Activated naive CD8-positive, alpha-beta T cell (primary cell): Measurements from ENCODE around the gene TBC1D30.

Experiments used
- H3K27ac Mint-ChIP-seq: one replicate; pipeline ENCODE4 v1.8.0; 2021; ENCODE audit warnings: mixed read lengths
- H3K27me3 Mint-ChIP-seq: one replicate; pipeline ENCODE4 v1.8.0; 2021; ENCODE audit warnings: mixed read lengths
- H3K36me3 Mint-ChIP-seq: one replicate; pipeline ENCODE4 v1.8.0; 2021; ENCODE audit warnings: mixed read lengths
- H3K4me1 Mint-ChIP-seq: one replicate; pipeline ENCODE4 v1.8.0; 2021; ENCODE audit warnings: low read depth, mixed read lengths
- H3K4me3 Mint-ChIP-seq: one replicate; pipeline ENCODE4 v1.8.0; 2021; ENCODE audit warnings: mild to moderate bottlenecking, mixed read lengths
- H3K9me3 Mint-ChIP-seq: one replicate; pipeline ENCODE4 v1.8.0; 2021; ENCODE audit warnings: low read depth, mixed read lengths

TBC1D30 gene

DNA sequence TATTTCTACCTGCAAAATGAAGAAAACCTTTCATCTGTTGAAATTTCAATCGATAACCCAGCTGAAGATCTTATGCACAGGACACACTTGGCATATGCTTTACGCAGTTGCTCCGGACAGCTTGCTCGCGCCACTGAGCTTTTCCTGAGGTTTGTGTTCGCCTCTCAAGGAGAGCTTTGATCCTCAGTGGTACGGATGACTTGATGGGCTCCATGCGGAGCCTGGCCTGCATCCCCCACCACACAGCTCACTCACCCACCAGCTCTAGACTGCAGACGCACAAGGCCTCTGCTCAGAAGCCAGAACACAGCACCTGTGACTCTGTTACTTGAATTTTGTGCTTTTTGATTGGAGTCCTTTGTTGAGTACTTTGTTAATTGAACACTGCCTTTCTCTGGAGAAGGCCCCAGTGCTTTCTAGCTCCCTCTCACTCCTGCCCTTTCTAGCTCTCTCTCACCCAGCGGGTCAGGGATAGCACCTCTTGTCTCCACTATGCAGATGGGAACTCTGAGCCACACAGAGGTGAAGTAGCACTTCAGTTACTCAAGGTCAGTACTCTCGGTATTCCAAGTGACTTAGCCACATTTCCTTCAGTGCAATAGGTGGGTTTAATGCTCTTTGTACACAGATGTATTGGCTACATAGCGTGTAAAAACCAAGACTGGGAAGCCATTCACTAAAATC, 52.1 kb downstream of the TBC1D30 start:
- no peaks in the 10 kb centered on the region for H3K36me3 Mint-ChIP-seq
- no peaks in the 10 kb centered on the region for H3K9me3 Mint-ChIP-seq
- no peak overlapping the region for H3K4me3 Mint-ChIP-seq
- H3K27ac Mint-ChIP-seq: peak overlapping the region; percentile 42
- H3K4me1 Mint-ChIP-seq: peaks cover 16% of the 10 kb centered on the region
- no peaks in the 10 kb centered on the region for H3K27me3 Mint-ChIP-seq

DNA sequence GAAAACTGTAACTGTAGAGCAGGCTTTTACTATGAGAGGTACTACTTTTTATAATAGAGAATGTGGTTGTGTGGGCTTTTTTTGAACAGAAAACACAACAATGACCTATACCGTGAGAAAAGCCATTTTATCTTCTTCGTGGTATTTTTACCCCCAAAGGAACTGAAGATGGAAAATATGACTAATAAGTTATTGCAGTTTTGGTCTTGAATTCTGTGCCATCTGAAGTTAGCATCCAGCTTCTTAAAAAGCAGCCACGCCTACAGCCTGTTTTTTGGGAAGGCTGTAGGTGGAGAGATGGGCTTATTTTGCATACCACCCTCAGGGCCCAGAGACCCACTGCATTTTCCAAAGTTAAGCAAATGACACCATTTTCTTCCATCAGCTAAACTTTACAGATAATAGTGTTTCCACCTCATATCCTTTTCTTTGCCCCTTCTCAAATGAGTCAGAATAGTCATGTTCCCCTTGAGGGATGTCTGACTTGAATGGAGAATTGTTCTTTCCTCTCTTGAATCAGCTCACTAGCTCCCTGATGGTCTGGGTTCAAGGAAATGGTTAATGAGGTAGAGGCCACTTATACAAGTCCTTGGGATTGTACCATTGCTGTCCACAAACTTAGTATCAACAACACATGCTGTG, 53.0 kb downstream of the TBC1D30 start:
- peaks cover 16% of the 10 kb centered on the region for H3K4me1 Mint-ChIP-seq
- H3K27me3 Mint-ChIP-seq: no peaks in the 10 kb centered on the region
- H3K36me3 Mint-ChIP-seq: no peaks in the 10 kb centered on the region
- H3K27ac Mint-ChIP-seq: peak overlapping the region; percentile 68
- no peaks in the 10 kb centered on the region for H3K9me3 Mint-ChIP-seq
- H3K4me3 Mint-ChIP-seq: peak overlapping the region; percentile 8

DNA sequence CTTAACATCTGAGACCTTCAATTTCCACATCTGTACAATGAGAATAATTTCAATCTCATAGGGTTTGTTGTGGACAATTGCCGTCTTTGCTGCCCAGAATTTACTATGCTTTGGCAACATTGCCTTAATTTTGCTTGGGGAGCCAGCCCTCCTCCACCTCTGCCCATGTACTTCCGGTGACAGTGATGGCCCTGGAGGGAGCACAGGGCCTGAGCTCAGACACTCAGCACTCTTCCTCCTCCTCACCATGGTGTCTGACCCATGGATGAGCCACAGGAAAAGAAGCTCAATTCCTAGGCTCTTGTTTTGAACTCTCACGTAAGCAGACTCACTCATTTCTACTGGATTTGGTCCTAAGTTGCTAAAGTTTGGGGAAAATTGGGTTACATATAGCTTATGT, 58.2 kb downstream of the TBC1D30 start:
- Mint-ChIP-seq H3K27me3 (no peaks in the 10 kb centered on the region), H3K9me3 (no peaks in the 10 kb centered on the region), H3K4me1 (peaks cover 6% of the 10 kb centered on the region), H3K27ac (no peak overlapping the region), H3K4me3 (no peak overlapping the region), H3K36me3 (no peaks in the 10 kb centered on the region)

DNA sequence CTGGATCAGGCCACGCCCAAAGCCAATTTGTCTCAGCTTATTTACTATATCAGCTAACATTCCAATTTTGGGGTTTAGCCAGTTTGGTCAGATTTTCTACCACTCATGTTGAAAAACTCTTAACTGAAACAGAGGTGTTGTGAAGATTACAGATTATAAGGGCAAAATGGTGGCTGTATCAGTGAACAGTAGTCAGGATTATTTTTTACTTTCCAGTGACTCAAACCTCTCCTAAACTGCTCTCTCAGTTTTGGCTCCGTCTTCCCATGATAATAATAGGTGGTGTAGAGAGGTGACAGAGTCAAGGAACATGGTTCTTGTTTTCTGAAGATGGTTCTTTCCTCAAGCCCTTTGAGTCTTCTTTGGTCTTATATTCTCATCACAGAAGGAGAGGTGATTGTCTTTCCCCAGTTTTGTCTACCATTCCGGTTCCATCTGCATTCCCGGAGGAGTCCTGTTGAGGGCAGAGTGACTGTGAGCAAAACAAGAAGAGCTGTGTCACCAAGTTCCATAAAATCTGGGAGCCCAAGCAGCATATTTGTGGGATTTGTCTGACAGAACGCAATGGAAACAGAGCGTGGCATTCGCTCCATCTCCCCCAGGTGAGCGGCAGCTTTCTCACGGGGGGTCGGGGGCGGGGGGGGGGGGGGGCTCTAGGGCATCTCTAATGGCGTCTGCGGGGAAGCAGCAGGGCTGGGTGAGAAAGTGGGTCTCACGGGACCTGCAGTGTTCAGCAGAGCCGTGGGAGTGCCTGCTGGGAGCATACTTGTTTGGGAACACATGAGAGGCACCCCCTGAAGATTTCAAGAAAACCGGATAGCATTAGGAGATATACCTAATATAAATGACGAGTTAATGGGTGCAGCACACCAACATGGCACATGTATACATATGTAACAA, 59.1 kb downstream of the TBC1D30 start:
- H3K27ac Mint-ChIP-seq: no peak overlapping the region
- no peaks in the 10 kb centered on the region for H3K4me1 Mint-ChIP-seq
- H3K4me3 Mint-ChIP-seq: no peak overlapping the region

DNA sequence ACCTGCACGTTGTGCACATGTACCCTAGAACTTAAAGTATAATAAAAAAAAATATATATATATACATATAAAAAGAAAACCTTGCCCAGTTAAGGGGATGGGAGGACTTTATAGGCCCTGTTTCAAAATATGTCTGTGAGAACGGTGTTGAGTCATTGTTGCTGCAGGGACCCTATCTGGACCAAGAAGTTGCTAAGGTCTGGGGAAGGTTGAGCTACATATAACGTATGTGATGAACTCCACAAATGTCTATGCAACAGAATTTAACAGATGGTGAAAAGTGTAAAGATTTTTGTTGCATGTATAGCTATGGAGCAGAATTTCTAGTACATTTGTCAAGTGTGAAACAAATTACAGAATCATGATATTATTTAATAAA, 59.7 kb downstream of the TBC1D30 start:
- Mint-ChIP-seq H3K36me3 (no peaks in the 10 kb centered on the region), H3K27ac (no peak overlapping the region), H3K4me1 (no peaks in the 10 kb centered on the region), H3K4me3 (no peak overlapping the region), H3K9me3 (no peaks in the 10 kb centered on the region), H3K27me3 (no peaks in the 10 kb centered on the region)

More for the DNA sequence above, 59.1 kb downstream of the TBC1D30 start:
- Mint-ChIP-seq H3K27me3 (no peaks in the 10 kb centered on the region), H3K9me3 (no peaks in the 10 kb centered on the region), H3K36me3 (no peaks in the 10 kb centered on the region)

DNA sequence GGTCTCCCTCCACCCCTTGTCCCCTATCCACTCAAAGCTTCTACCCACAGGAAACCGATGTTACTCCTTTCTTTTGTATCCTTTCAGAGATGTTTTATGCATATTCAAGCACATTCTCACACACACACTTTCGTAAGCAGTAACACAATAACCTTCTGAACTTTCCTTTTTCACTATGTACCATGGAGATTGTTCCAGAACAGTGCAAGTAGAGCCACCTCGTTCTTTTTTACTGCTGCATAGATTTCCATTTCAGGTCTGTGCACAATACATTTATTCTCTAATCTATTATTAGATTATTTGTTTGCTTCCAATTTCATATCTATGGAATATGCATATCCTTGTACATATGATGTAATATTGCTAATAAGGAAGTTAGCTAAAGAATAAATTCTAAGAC, 60.3 kb downstream of the TBC1D30 start:
- Mint-ChIP-seq H3K4me3 (no peak overlapping the region), H3K36me3 (no peaks in the 10 kb centered on the region), H3K27ac (no peak overlapping the region), H3K4me1 (no peaks in the 10 kb centered on the region), H3K9me3 (no peaks in the 10 kb centered on the region), H3K27me3 (no peaks in the 10 kb centered on the region)

DNA sequence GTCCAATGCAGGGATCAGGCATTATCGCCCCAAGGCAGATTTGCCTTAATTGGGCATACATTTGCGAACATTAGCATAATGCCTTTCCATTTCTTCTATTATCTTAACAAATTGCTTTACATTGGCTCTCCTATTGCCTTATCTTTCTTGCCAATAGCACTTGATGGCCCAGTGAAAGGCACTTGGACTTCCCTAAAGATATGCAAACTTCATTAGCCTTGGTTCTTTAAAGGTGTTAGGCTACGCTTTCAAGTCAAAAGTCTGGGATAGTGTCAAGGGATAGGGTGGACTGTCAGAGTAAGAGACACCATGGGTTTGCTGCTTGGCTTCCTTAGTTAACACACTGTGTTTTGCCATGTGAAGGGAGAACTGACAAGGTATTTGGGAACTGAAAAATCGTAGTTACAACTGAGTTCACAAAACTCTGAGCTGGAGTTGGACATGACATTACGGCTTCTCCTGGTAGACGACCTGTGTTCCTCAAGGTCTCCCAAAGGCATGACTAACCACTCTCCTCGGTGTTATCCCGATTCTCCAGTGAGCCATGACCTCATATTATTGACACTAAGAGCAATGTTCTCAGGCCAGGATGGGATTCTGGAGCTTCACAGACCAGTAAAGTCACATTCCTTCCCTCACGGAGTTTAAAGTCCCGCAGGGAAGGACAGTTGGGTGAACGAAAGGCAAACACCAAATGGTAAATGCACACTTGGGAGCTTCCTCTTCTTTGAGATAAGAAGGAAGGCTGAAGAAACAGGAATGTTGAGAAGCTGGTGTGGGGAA, 65.2 kb downstream of the TBC1D30 start:
- Mint-ChIP-seq H3K27ac (no peak overlapping the region), H3K9me3 (no peaks in the 10 kb centered on the region), H3K36me3 (no peaks in the 10 kb centered on the region), H3K27me3 (peaks cover 8% of the 10 kb centered on the region), H3K4me1 (no peaks in the 10 kb centered on the region), H3K4me3 (no peak overlapping the region)

DNA sequence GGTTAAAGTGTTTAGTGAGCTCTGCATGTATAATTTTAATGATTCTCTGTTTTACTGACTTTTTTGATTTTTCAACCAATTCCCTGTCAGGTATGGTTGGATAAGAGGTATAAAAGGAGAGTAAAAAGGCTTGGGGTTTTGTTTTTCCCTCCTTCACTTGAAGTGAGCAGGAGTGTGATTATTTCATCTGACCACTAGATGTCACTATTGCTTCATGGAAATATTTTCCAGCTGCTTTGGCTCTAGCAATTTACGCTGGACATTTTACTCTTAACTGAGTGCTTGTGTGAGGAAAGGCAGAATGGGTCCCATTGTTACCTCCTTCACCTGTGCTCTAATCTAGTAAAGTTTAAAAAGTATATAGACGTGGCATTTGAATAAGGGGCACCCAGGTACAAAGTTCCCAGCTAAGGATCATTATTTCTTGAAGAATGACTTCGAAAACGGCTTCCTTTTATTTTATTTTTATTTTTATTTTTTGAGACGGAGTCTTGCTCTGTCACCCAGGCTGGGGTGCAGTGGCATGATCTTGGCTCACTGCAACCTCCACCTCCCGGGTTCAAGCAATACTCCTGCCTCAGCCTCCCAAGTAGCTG, 66.5 kb downstream of the TBC1D30 start:
- Mint-ChIP-seq H3K27ac (no peak overlapping the region), H3K4me3 (no peak overlapping the region), H3K4me1 (no peaks in the 10 kb centered on the region), H3K9me3 (no peaks in the 10 kb centered on the region), H3K36me3 (no peaks in the 10 kb centered on the region), H3K27me3 (peaks cover 8% of the 10 kb centered on the region)

DNA sequence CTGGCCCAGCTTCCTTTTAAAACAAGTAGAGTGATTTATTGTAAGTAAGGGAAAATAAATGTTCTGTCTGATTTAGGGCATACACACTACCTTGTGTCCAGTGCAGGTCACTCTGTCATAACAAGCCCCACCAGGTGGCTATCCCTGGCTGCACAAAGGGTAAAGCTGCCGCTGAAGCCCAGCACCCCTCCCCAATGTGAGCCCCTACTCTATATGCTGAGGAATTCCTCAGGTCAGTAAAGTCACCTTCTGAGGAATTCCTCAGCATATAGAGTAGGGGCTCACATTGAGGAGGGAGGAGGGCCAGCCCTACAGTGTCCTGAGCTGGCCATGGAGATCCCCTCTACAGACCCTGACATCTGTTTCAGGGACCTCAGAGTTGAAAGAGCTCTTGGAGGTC, 67.2 kb downstream of the TBC1D30 start:
- no peaks in the 10 kb centered on the region for H3K36me3 Mint-ChIP-seq
- H3K27ac Mint-ChIP-seq: no peak overlapping the region
- no peaks in the 10 kb centered on the region for H3K9me3 Mint-ChIP-seq
- no peak overlapping the region for H3K4me3 Mint-ChIP-seq
- no peaks in the 10 kb centered on the region for H3K4me1 Mint-ChIP-seq
- H3K27me3 Mint-ChIP-seq: peaks cover 8% of the 10 kb centered on the region

DNA sequence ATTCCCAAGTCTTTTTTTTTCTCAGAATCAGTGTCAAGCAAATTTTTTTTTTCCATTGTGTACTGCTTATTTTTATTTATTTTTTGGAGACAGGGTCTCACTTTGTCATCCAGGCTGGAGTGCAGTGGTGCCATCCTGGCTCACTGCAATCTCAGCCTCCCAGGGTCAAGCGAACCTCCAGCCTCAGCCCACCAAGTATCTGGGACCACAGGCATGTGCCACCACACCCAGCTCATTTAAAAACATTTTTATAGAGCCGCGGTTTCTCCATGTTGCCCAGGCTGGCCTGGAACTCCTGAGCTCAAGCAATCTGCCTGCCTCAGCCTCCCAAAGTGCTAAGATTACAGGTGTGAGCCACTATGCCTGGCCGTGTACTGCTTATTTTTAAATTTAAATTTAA, 68.1 kb downstream of the TBC1D30 start:
- Mint-ChIP-seq H3K36me3 (no peaks in the 10 kb centered on the region), H3K4me1 (no peaks in the 10 kb centered on the region), H3K27ac (no peak overlapping the region), H3K4me3 (no peak overlapping the region), H3K9me3 (no peaks in the 10 kb centered on the region), H3K27me3 (peaks cover 8% of the 10 kb centered on the region)

DNA sequence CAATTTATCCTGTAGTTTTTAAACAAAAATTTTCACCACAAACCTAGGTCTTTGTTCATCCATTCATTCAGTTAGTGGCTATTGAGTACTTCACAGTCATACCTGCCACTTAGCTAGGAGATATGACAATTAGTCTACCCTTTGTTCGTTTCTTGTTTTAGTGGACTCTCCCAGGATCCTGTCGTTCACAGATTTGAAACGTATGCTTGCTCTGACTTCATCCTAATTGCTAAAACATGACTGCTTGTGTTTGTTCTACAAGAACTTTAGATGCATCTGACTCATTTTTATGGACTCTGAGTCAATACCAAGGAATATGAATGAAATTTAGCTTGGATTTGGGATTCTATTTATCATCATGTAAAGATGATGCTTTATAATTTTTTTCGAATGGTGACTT, 69.5 kb downstream of the TBC1D30 start:
- Mint-ChIP-seq H3K4me1 (no peaks in the 10 kb centered on the region), H3K27me3 (peaks cover 8% of the 10 kb centered on the region), H3K9me3 (no peaks in the 10 kb centered on the region)

DNA sequence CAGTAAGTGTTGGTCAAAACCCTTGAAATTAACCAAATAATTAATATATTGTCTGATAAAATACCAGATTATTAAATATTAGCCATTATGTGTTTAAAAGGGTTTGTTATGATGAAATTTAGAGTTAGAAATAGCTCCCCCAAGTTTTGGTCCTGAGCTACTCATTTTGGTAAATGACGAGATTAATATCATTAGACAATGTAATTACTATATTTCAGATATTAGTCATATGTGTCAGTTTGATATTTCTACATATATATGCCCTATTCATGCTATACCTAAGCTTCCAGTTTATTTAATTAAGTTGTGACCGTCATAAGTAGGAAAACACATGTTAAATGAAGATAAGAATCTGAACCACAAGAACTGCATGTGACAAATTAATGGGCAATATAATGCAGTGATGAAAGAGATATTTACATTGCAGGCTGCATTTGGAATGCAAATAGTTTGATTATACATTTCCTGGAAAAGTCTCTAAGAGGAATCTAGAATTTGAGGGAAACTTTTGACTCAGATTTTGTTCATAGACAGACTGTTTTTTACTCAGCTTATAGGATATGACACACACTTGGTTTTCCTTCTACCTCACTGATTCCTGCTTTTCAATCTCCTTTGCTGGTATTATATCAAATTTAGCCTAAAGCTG, 70.5 kb downstream of the TBC1D30 start:
- Mint-ChIP-seq H3K9me3 (no peaks in the 10 kb centered on the region), H3K27me3 (peaks cover 8% of the 10 kb centered on the region), H3K36me3 (no peaks in the 10 kb centered on the region), H3K4me1 (no peaks in the 10 kb centered on the region), H3K4me3 (no peak overlapping the region), H3K27ac (no peak overlapping the region)

More for the DNA sequence above, 69.5 kb downstream of the TBC1D30 start:
- Mint-ChIP-seq H3K4me3 (no peak overlapping the region), H3K27ac (no peak overlapping the region), H3K36me3 (no peaks in the 10 kb centered on the region)

DNA sequence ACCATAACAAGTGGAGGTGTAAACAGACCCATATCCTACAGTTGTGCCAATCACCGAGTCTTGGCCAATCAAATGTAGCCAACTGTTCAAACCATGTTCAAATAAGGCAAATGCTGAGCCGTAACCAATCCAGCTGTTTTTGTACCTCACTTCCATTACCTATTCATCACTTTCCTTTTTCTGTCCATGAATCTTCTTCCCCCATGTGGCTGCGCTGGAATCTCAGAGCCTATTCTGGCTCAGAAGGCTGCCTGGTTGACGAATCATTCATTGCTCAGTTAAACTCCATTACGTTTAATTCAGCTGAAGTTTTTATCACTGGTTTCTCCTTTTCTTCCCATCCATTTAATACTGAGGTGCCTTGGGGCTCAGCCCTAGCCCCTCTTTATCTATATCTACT, 71.1 kb downstream of the TBC1D30 start:
- H3K27me3 Mint-ChIP-seq: peaks cover 4% of the 10 kb centered on the region
- H3K27ac Mint-ChIP-seq: no peak overlapping the region
- no peak overlapping the region for H3K4me3 Mint-ChIP-seq
- H3K36me3 Mint-ChIP-seq: no peaks in the 10 kb centered on the region
- H3K4me1 Mint-ChIP-seq: no peaks in the 10 kb centered on the region
- H3K9me3 Mint-ChIP-seq: no peaks in the 10 kb centered on the region

DNA sequence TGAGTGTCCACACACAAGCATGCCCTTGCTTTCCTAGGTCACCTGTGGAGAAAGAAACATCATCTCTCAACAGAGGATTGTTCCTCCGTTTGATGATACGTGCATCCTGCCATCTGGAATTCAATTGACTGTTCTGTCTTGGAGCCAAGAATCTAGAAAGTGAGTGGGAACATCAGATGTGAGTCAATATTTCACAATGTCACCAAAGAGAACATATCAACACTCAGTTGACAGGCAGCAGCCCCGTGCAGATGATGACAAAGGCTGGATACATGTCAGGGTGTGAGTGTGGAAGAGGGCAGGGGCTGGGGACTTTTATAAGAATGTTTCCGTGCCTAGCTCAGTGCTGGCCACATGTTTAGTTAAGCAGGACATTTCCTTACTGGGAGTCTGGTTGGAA, 76.1 kb downstream of the TBC1D30 start:
- Mint-ChIP-seq H3K9me3 (no peaks in the 10 kb centered on the region), H3K4me3 (no peak overlapping the region), H3K27me3 (no peaks in the 10 kb centered on the region), H3K4me1 (no peaks in the 10 kb centered on the region), H3K27ac (no peak overlapping the region), H3K36me3 (no peaks in the 10 kb centered on the region)
